ENCODE data around the gene CAB39L.
A peak's percentile ranks its signal among the peaks of the same experiment; 100 is the strongest.

Gene CAB39L

DNA sequence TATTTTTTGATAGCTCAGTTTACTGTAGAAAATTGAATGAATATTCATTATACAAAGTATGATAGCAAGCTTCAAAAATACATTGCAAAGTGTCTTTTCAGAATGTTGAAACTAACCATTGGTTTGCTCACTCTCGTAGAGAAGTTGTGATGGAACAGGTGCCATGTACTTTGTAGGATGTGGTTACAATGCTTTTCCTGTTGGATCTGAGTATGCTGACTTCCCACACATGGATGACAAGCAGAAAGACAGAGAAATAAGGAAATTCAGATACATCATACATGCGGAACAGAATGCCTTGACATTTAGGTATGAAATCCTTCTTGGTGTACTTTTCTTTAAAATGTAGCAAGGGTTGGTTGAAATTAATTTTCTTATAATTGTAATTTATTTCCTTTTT, 165.7 kb downstream of the CAB39L start:
- H3K4me1 ChIP-seq (ENCODE audit: control insufficient read depth, insufficient read depth, low read depth, low read length): no peaks in the 10 kb centered on the region
- H3K18ac ChIP-seq (ENCODE audit: low read depth in 1 of 2, low read length in 2 of 2): no peak overlapping the region
- no peak overlapping the region for H2BK15ac ChIP-seq (ENCODE audit: low read depth, poor library complexity, severe bottlenecking)
- H3K14ac ChIP-seq (ENCODE audit: low read length in 2 of 2): no peak overlapping the region
- no peak overlapping the region for H3K27ac ChIP-seq (ENCODE audit: low read length, poor library complexity, severe bottlenecking)
- H2BK5ac ChIP-seq (ENCODE audit: low read depth, low read length, poor library complexity, severe bottlenecking): no peak overlapping the region
- no peaks in the 10 kb centered on the region for H3K9me3 ChIP-seq (ENCODE audit: control insufficient read depth, low read length)
- H4K8ac ChIP-seq (ENCODE audit: low read length): no peak overlapping the region
- H3K4me3 ChIP-seq (ENCODE audit: insufficient read depth in 1 of 2, low read depth in 1 of 2, low read length in 2 of 2): no peak overlapping the region
- no peak overlapping the region for H3K9ac ChIP-seq (ENCODE audit: low read length)
- no peak overlapping the region for H3K4me2 ChIP-seq (ENCODE audit: low read length, poor library complexity, severe bottlenecking)
- no peak overlapping the region for H2BK120ac ChIP-seq (ENCODE audit: low read depth, low read length)
- H3K79me1 ChIP-seq (replicated peaks; ENCODE audit: low read length, poor library complexity, severe bottlenecking): no peaks in the 10 kb centered on the region
- H3K36me3 ChIP-seq (ENCODE audit: control insufficient read depth in 1 of 2, insufficient read depth in 2 of 2, low read depth in 1 of 2, low read length in 2 of 2): no peaks in the 10 kb centered on the region
- H4K91ac ChIP-seq (ENCODE audit: low read length): no peak overlapping the region
- no peak overlapping the region for H3K4ac ChIP-seq (ENCODE audit: low read depth in 1 of 2, low read length in 2 of 2)
- no peak overlapping the region for H2AFZ ChIP-seq (ENCODE audit: low read depth, low read length)
- H3K23ac ChIP-seq (ENCODE audit: low read length in 2 of 2): no peak overlapping the region
- H3K27me3 ChIP-seq (ENCODE audit: control insufficient read depth in 1 of 2, insufficient read depth in 1 of 2, low read length in 2 of 2): no peaks in the 10 kb centered on the region
- 95% methylated on average over 1 of the region's 2 CpGs for WGBS
- no peak overlapping the region for H2AK5ac ChIP-seq (ENCODE audit: low read length, severe bottlenecking)
- H2BK12ac ChIP-seq (ENCODE audit: low read length in 2 of 2): no peak overlapping the region
- no peak for DNase-seq

DNA sequence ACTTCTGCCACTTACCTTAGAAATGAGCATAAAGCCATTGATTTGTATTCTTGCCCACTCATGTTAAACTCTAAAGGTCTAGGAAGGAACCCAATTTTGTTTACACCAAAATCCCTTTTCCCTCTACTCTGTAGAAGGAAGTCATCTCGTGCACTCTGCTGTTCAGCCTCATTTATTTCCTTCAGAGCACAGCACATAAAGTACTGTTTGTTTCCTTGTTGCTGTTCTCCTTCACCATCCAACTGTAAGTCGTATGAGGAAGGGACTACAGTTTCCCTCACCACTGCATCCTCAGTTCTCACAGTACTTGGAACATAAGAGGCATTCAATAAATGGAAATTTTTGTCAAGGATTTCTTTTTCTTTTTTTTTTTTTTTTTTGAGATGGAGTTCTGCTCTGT, 171.6 kb downstream of the CAB39L start:
- Histone ChIP-seq H3K4me1 (ENCODE audit: control insufficient read depth, insufficient read depth, low read depth, low read length) (no peaks in the 10 kb centered on the region), H3K4ac (ENCODE audit: low read depth in 1 of 2, low read length in 2 of 2) (no peak overlapping the region), H3K79me1 (replicated peaks; ENCODE audit: low read length, poor library complexity, severe bottlenecking) (no peaks in the 10 kb centered on the region), H2BK12ac (ENCODE audit: low read length in 2 of 2) (no peak overlapping the region), H3K27me3 (ENCODE audit: control insufficient read depth in 1 of 2, insufficient read depth in 1 of 2, low read length in 2 of 2) (no peaks in the 10 kb centered on the region), H3K36me3 (ENCODE audit: control insufficient read depth in 1 of 2, insufficient read depth in 2 of 2, low read depth in 1 of 2, low read length in 2 of 2) (peaks cover 0 to 12% of the 10 kb centered on the region in 2 experiments), H3K4me2 (ENCODE audit: low read length, poor library complexity, severe bottlenecking) (no peak overlapping the region), H3K14ac (ENCODE audit: low read length in 2 of 2) (no peak overlapping the region), H3K4me3 (ENCODE audit: insufficient read depth in 1 of 2, low read depth in 1 of 2, low read length in 2 of 2) (no peak overlapping the region), H3K9me3 (ENCODE audit: control insufficient read depth, low read length) (no peaks in the 10 kb centered on the region), H4K8ac (ENCODE audit: low read length) (no peak overlapping the region), H3K9ac (ENCODE audit: low read length) (no peak overlapping the region), H2BK5ac (ENCODE audit: low read depth, low read length, poor library complexity, severe bottlenecking) (no peak overlapping the region), H2AFZ (ENCODE audit: low read depth, low read length) (no peak overlapping the region), H2BK120ac (ENCODE audit: low read depth, low read length) (no peak overlapping the region), H3K23ac (ENCODE audit: low read length in 2 of 2) (no peak overlapping the region), H2BK15ac (ENCODE audit: low read depth, poor library complexity, severe bottlenecking) (no peak overlapping the region), H3K18ac (ENCODE audit: low read depth in 1 of 2, low read length in 2 of 2) (no peak overlapping the region), H4K91ac (ENCODE audit: low read length) (no peak overlapping the region), H3K27ac (ENCODE audit: low read length, poor library complexity, severe bottlenecking) (no peak overlapping the region), H2AK5ac (ENCODE audit: low read length, severe bottlenecking) (no peak overlapping the region)
- WGBS: 36% methylated on average over 1 of the region's 2 CpGs
- no peak for DNase-seq

DNA sequence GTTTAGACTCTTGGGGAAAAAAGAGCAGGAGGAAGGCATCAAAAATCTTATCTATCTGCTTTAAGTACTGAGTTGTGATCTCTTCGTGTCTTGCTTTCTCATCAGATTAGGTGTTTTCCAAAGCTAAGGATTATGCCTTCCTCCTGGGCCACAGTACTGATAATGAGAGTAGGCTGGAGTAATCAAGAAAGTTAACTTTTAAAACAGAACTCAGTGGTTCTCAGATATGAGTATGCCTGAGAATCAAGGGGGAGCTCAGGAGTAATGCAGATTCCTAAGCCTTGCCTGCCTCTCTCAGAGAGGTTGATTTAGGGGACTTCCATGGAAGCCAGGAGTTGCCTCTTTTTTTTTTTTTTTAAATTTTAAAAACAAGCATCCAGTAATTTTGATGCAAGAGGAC, 172.6 kb downstream of the CAB39L start:
- H2AFZ ChIP-seq (ENCODE audit: low read depth, low read length): no peak overlapping the region
- no peak overlapping the region for H3K9ac ChIP-seq (ENCODE audit: low read length)
- H3K79me1 ChIP-seq (replicated peaks; ENCODE audit: low read length, poor library complexity, severe bottlenecking): no peaks in the 10 kb centered on the region
- DNase-seq: no peak
- H4K91ac ChIP-seq (ENCODE audit: low read length): no peak overlapping the region
- H2BK12ac ChIP-seq (ENCODE audit: low read length in 2 of 2): no peak overlapping the region
- H3K9me3 ChIP-seq (ENCODE audit: control insufficient read depth, low read length): no peaks in the 10 kb centered on the region
- no peak overlapping the region for H3K14ac ChIP-seq (ENCODE audit: low read length in 2 of 2)
- H2BK15ac ChIP-seq (ENCODE audit: low read depth, poor library complexity, severe bottlenecking): no peak overlapping the region
- no peak overlapping the region for H2BK120ac ChIP-seq (ENCODE audit: low read depth, low read length)
- H3K4ac ChIP-seq (ENCODE audit: low read depth in 1 of 2, low read length in 2 of 2): no peak overlapping the region
- no peak overlapping the region for H2BK5ac ChIP-seq (ENCODE audit: low read depth, low read length, poor library complexity, severe bottlenecking)
- WGBS: 87% methylated on average over 1 of the region's 1 CpG
- H2AK5ac ChIP-seq (ENCODE audit: low read length, severe bottlenecking): no peak overlapping the region
- H3K4me3 ChIP-seq (ENCODE audit: insufficient read depth in 1 of 2, low read depth in 1 of 2, low read length in 2 of 2): no peak overlapping the region
- H3K36me3 ChIP-seq (ENCODE audit: control insufficient read depth in 1 of 2, insufficient read depth in 2 of 2, low read depth in 1 of 2, low read length in 2 of 2): peaks cover 0 to 20% of the 10 kb centered on the region in 2 experiments
- H3K27ac ChIP-seq (ENCODE audit: low read length, poor library complexity, severe bottlenecking): no peak overlapping the region
- no peaks in the 10 kb centered on the region for H3K27me3 ChIP-seq (ENCODE audit: control insufficient read depth in 1 of 2, insufficient read depth in 1 of 2, low read length in 2 of 2)
- no peak overlapping the region for H4K8ac ChIP-seq (ENCODE audit: low read length)
- H3K4me2 ChIP-seq (ENCODE audit: low read length, poor library complexity, severe bottlenecking): no peak overlapping the region
- no peak overlapping the region for H3K23ac ChIP-seq (ENCODE audit: low read length in 2 of 2)
- no peak overlapping the region for H3K18ac ChIP-seq (ENCODE audit: low read depth in 1 of 2, low read length in 2 of 2)
- H3K4me1 ChIP-seq (ENCODE audit: control insufficient read depth, insufficient read depth, low read depth, low read length): no peaks in the 10 kb centered on the region

DNA sequence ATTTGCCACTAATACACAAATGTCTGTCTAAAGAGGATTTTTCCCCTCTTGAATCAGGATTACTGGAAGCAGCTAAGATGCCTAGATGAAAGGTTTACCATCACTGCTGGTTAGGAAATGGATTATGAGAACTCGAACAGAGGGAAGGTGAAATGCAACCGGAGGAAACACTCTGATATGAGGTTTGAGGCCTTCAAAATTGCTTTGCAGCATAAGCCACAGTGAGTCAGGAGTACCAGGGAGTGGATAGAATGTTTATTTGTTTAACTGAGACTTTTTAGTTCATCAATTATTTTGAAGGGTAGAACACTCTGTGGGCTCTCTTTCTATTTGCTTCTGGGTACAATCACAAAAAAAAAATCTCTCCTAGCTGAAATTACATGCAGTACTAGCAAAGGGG, 178.0 kb downstream of the CAB39L start:
- H3K14ac ChIP-seq (ENCODE audit: low read length in 2 of 2): no peak overlapping the region
- no peaks in the 10 kb centered on the region for H3K27me3 ChIP-seq (ENCODE audit: control insufficient read depth in 1 of 2, insufficient read depth in 1 of 2, low read length in 2 of 2)
- peaks cover 3 to 43% of the 10 kb centered on the region in 2 experiments for H3K36me3 ChIP-seq (ENCODE audit: control insufficient read depth in 1 of 2, insufficient read depth in 2 of 2, low read depth in 1 of 2, low read length in 2 of 2)
- H3K23ac ChIP-seq (ENCODE audit: low read length in 2 of 2): no peak overlapping the region
- DNase-seq: peak; percentile 35
- H4K8ac ChIP-seq (ENCODE audit: low read length): no peak overlapping the region
- peak overlapping the region; percentile 6 for H3K9ac ChIP-seq (ENCODE audit: low read length)
- WGBS: 41% methylated on average over 2 of the region's 2 CpGs
- no peak overlapping the region for H4K91ac ChIP-seq (ENCODE audit: low read length)
- H3K4ac ChIP-seq (ENCODE audit: low read depth in 1 of 2, low read length in 2 of 2): no peak overlapping the region
- H3K4me1 ChIP-seq (ENCODE audit: control insufficient read depth, insufficient read depth, low read depth, low read length): no peaks in the 10 kb centered on the region
- H2BK5ac ChIP-seq (ENCODE audit: low read depth, low read length, poor library complexity, severe bottlenecking): no peak overlapping the region
- no peaks in the 10 kb centered on the region for H3K9me3 ChIP-seq (ENCODE audit: control insufficient read depth, low read length)
- no peak overlapping the region for H3K4me3 ChIP-seq (ENCODE audit: insufficient read depth in 1 of 2, low read depth in 1 of 2, low read length in 2 of 2)
- no peak overlapping the region for H2BK12ac ChIP-seq (ENCODE audit: low read length in 2 of 2)
- H2BK15ac ChIP-seq (ENCODE audit: low read depth, poor library complexity, severe bottlenecking): no peak overlapping the region
- H2BK120ac ChIP-seq (ENCODE audit: low read depth, low read length): no peak overlapping the region
- no peak overlapping the region for H3K18ac ChIP-seq (ENCODE audit: low read depth in 1 of 2, low read length in 2 of 2)
- no peaks in the 10 kb centered on the region for H3K79me1 ChIP-seq (replicated peaks; ENCODE audit: low read length, poor library complexity, severe bottlenecking)
- no peak overlapping the region for H2AFZ ChIP-seq (ENCODE audit: low read depth, low read length)
- no peak overlapping the region for H2AK5ac ChIP-seq (ENCODE audit: low read length, severe bottlenecking)
- H3K27ac ChIP-seq (ENCODE audit: low read length, poor library complexity, severe bottlenecking): no peak overlapping the region
- H3K4me2 ChIP-seq (ENCODE audit: low read length, poor library complexity, severe bottlenecking): no peak overlapping the region
